Transverse colon (tissue), 4 donors: ENCODE data around the gene CDKAL1. TPM values are rescaled to one million over a fixed set of nuclear protein-coding genes. Genes with fewer than 3 reads are reported as not detected.

ENCODE experiments used
- DNase-seq: peaks from one replicate; pipeline ENCODE4 v3.0.0-alpha.2; 2019
- H3K27ac ChIP-seq, 4 donors: fragments of 200-600 bp; sonication (generic); 2 replicates each; pipeline ENCODE4 v1.5.1; 2016 to 2018; ENCODE audit warnings: inconsistent platforms in 4 of 4
- H3K27me3 ChIP-seq: fragments of 200-600 bp; sonication (generic); 2 replicates; pipeline ENCODE4 v1.5.1; 2017; ENCODE audit warnings: inconsistent platforms
- H3K36me3 ChIP-seq, 4 donors: fragments of 200-600 bp; sonication (generic); 2 replicates each; pipeline ENCODE4 v1.5.1; 2017 to 2019; ENCODE audit warnings: inconsistent platforms in 4 of 4
- H3K4me1 ChIP-seq, 4 donors: fragments of 200-600 bp; sonication (generic); 2 replicates each; pipeline ENCODE4 v1.5.1; 2017 to 2020; ENCODE audit warnings: inconsistent platforms in 4 of 4
- H3K4me3 ChIP-seq, 4 donors: fragments of 200-600 bp; sonication (generic); 1 replicate in 1 of 4; 2 replicates in 3 of 4; pipeline versions ENCODE4 v1.5.1 to v1.6.1; 2017 to 2019; ENCODE audit warnings: inconsistent platforms in 4 of 4
- H3K9me3 ChIP-seq, 2 donors: fragments of 200-600 bp; sonication (generic); 2 replicates each; pipeline ENCODE4 v1.5.1; 2017 to 2019; ENCODE audit warnings: inconsistent platforms in 2 of 2
- EP300 ChIP-seq: sonication (generic); formaldehyde crosslinking; IDR thresholded peaks from one replicate; pipeline ENCODE4 v1.6.1; 2017; ENCODE audit warnings: antibody characterized with exemption, low read depth
- POLR2A ChIP-seq: fragments of 450-650 bp; IDR thresholded peaks from one replicate; pipeline ENCODE4 v1.6.1; 2016; ENCODE audit warnings: antibody characterized with exemption, mild to moderate bottlenecking, moderate library complexity
- POLR2AphosphoS5 ChIP-seq, 3 donors: sonication (generic); formaldehyde crosslinking; IDR thresholded peaks; one replicate each; pipeline ENCODE4 v1.6.1; 2016; ENCODE audit warnings: antibody characterized with exemption in 3 of 3
- WGBS, 2 donors: methylation state at CpG; one replicate each; pipeline ENCODE4 v1.1.5; 2018; ENCODE audit warnings: low coverage in 1 of 2; 5-methylcytosine and 5-hydroxymethylcytosine counted together
- in situ Hi-C, 4 donors: fragments of 200-750 bp; cut with MboI; loops; one replicate each; pipeline versions ENCODE4 v1.15.0 to v1.15.1; 2017; ENCODE audit warnings: low sequenced_read_pairs in 3 of 4, low pct_ligation_motif_present in 1 of 4, low pct_unique_long_range_greater_than_20kb in 1 of 4
- intact Hi-C: fragments of 100-400 bp; cut with DNase I; formaldehyde crosslinking; loops from one replicate; pipeline ENCODE4 v1.15.1; 2023; ENCODE audit warnings: low total_unique reads
- total RNA-seq, 4 donors: library from RNA; depleted of rRNA; stranded (reverse); fragments of >200 nt; gene quantifications; one replicate each; pipeline ENCODE4 v1.1.0, GENCODE V29; 2016
- TF ChIP-seq, protein P1 (sequence below), 5 experiments: fragments of 200-600 bp in 3 of 5; fragments of 450-650 bp in 2 of 5; sonication (generic) in 3 of 5; IDR thresholded peaks; 1 replicate in 2 of 5; 2 replicates in 3 of 5; pipeline ENCODE4 v1.5.1; 2016 to 2017; ENCODE audit warnings: antibody characterized with exemption in 5 of 5, inconsistent platforms in 3 of 5, mild to moderate bottlenecking in 2 of 5, moderate library complexity in 1 of 5

Gene CDKAL1
- total RNA-seq, 4 donors from 2014 or later, result 4.8 to 21.7 (median 12.5) TPM

DNA sequence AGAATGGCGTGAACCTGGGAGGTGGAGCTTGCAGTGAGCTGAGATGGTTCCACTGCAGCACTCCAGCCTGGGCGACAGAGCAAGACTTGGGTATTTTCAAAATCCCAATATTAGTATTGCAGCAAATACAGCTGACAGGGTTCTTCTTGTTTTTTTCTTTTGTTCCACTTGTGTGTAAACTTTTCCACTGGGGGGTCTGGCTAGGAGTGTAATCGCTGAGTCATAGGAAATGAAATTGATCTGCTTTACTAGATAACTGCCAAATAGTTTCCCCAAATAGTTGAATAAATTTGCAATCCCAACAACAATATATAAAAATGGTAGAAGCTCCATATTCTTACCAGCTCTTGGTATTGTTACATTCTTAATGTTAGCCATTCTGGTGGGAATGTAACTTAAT lies 533.3 kb downstream of the CDKAL1 start:
- intact Hi-C loops (no loop called here), in situ Hi-C loops (no loop called here)
- no peaks in the 10 kb centered on the region for H3K4me1 ChIP-seq
- H3K9me3 ChIP-seq, result no peaks in the 10 kb centered on the region
- H3K27ac ChIP-seq, result no peak overlapping the region
- 97 to 100% methylated on average over 3 of the region's 3 CpGs for WGBS, 2 donors
- TF ChIP-seq, protein P1, sequence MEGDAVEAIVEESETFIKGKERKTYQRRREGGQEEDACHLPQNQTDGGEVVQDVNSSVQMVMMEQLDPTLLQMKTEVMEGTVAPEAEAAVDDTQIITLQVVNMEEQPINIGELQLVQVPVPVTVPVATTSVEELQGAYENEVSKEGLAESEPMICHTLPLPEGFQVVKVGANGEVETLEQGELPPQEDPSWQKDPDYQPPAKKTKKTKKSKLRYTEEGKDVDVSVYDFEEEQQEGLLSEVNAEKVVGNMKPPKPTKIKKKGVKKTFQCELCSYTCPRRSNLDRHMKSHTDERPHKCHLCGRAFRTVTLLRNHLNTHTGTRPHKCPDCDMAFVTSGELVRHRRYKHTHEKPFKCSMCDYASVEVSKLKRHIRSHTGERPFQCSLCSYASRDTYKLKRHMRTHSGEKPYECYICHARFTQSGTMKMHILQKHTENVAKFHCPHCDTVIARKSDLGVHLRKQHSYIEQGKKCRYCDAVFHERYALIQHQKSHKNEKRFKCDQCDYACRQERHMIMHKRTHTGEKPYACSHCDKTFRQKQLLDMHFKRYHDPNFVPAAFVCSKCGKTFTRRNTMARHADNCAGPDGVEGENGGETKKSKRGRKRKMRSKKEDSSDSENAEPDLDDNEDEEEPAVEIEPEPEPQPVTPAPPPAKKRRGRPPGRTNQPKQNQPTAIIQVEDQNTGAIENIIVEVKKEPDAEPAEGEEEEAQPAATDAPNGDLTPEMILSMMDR (IDR thresholded peaks at IDR 0.05), result no peak
- TF ChIP-seq POLR2A (no peak), EP300 (no peak), POLR2AphosphoS5 (IDR thresholded peaks at IDR 0.05) (no peak)
- DNase-seq, result no peak
- peaks cover 0 to 1% (median 0%) of the 10 kb centered on the region in 4 donors for H3K36me3 ChIP-seq
- H3K27me3 ChIP-seq, result no peaks in the 10 kb centered on the region
- H3K4me3 ChIP-seq, result no peak overlapping the region

DNA sequence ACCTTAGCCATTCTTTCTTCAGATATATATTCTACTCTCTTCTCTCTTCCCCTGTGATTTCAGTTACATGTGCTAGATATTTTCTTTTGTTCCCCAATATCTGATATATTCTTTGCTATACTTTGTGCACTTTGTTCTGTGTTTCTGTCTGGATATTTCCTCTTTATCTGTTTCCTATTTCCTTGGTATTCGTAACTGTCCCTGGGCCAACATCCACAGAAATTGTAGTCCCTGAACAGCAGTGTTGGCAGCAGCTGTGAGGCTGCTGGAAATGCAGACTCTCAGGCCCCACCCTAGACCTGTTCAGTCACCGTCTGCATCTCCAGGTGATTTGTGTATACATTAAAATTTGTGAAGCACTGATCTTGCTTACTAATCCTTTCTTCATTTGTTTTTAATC lies 536.4 kb downstream of the CDKAL1 start:
- in situ Hi-C loops, result no loop called here
- Histone ChIP-seq H3K9me3 (no peaks in the 10 kb centered on the region), H3K36me3 (no peaks in the 10 kb centered on the region), H3K27me3 (no peaks in the 10 kb centered on the region), H3K4me1 (no peaks in the 10 kb centered on the region), H3K4me3 (no peak overlapping the region), H3K27ac (no peak overlapping the region)
- no peak for DNase-seq
- intact Hi-C loops, result no loop called here
- TF ChIP-seq EP300 (no peak), POLR2A (no peak), POLR2AphosphoS5 (IDR thresholded peaks at IDR 0.05) (no peak)
- TF ChIP-seq, protein P1 (IDR thresholded peaks at IDR 0.05), result no peak
- 60% methylated on average over 2 of the region's 2 CpGs; no CpG with 5 or more reads in 1 of the 2 donors for WGBS, 2 donors

DNA sequence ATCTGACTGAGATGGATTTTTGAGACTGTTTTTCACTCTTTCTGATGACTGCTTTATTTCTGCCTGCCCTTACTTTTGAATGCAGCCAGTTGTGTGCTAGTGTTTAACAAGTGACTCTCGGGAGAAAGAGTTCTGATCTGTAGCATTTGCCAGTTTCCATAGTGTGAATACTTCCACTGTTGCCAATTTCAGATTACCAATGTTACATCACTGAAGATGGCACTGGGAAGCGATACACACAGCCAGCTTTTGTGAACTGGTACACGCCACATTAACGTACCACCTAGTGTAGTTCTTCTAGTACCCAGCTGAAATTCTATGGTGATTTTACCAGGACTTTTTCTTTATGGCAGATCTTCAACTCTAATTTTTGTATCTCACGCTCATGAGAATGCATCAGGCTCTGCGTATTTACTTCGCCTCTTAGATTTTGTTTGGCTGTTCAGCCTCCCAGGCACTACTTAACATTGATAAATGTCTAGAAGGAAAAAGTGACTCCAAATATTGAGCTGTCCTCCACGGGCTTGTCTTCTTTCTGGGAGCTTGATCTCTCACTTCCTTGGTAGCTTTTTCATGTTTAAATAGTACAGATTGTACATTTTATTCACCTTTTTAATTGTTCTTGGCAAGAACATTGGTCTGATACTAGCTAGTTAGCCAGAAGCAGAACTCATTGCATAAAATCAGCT lies 537.7 kb downstream of the CDKAL1 start:
- no peak for TF ChIP-seq EP300
- TF ChIP-seq, protein P1 (IDR thresholded peaks at IDR 0.05), result no peak
- TF ChIP-seq POLR2A, result no peak
- no peak for TF ChIP-seq POLR2AphosphoS5 (IDR thresholded peaks at IDR 0.05)
- Histone ChIP-seq H3K9me3 (no peaks in the 10 kb centered on the region), H3K36me3 (no peaks in the 10 kb centered on the region), H3K27ac (no peak overlapping the region), H3K4me1 (no peaks in the 10 kb centered on the region), H3K27me3 (no peaks in the 10 kb centered on the region), H3K4me3 (no peak overlapping the region)
- in situ Hi-C loops, result no loop called here
- intact Hi-C loops, result no loop called here
- WGBS, 2 donors, result 95 to 96% methylated on average over 4 to 8 of the region's 8 CpGs
- DNase-seq, result no peak

DNA sequence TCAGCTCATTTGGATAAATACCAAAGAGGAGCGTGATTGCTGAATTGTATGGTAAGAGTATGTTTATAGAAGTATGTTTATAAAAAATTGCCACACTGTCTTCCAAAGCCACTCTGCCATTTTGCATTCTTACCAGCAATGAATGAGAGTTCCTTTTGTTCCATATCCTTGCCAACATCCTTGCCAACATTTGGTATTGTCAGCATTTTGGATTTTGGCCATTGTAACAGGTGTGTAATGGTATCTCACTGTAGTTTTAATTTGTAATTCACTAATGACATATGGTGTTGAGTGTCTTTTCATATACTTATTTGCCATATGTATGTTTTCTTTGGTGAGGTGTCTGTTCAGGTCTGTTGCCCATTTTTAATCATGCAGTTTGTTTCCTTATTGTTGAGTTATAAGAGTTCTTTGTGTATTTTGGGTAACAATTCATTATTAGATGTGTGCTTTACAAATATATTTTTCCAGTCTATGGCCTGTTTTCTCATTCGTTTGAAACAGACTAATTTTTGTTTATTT lies 539.1 kb downstream of the CDKAL1 start:
- Histone ChIP-seq H3K27ac (no peak overlapping the region), H3K36me3 (no peaks in the 10 kb centered on the region), H3K4me3 (no peak overlapping the region), H3K4me1 (no peaks in the 10 kb centered on the region), H3K27me3 (no peaks in the 10 kb centered on the region), H3K9me3 (no peaks in the 10 kb centered on the region)
- no peak for DNase-seq
- in situ Hi-C loops (no loop called here), intact Hi-C loops (no loop called here)
- WGBS, 2 donors, result 91 to 100% methylated on average over 1 to 2 of the region's 2 CpGs
- no peak for TF ChIP-seq POLR2AphosphoS5 (IDR thresholded peaks at IDR 0.05)
- no peak for TF ChIP-seq POLR2A
- TF ChIP-seq EP300, result no peak
